PC-9 (cell line): ENCODE data around the gene PCNT. TPM values are rescaled to one million over a fixed set of nuclear protein-coding genes. Genes with fewer than 3 reads are reported as not detected.

Experiments
- BruUV-seq: library from RNA; stranded (reverse); fragments of 400-500 nt; replicated peaks from 2 replicates; lab custom pipeline; 2021; lab: Mats Ljungman, UMichigan
- CTCF ChIA-PET: fragments of 300-600 bp; sonication (Branson Sonifier 250); formaldehyde crosslinking; loops from one replicate; lab custom pipeline; 2022; ENCODE audit warnings: antibody characterized with exemption; lab: Charles Lee
- POLR2A ChIA-PET: fragments of 300-600 bp; sonication (Branson Sonifier 250); formaldehyde crosslinking; loops from one replicate; lab custom pipeline; 2022; ENCODE audit warnings: antibody characterized with exemption; ENCODE audit not compliant: unreplicated experiment; lab: Charles Lee
- DNase-seq, 2 experiments: peaks; one replicate each; pipeline versions ENCODE4 v3.0.0 to v3.0.0-alpha.2; 2015 to 2022; ENCODE audit warnings: mixed read lengths in 1 of 2
- H2AFZ ChIP-seq: fragments of 200-600 bp; sonication (generic); 2 replicates; pipeline ENCODE4 v1.8.1; 2017; ENCODE audit warnings: antibody characterized with exemption
- H3F3A ChIP-seq: fragments of 200-600 bp; sonication (generic); 2 replicates; pipeline ENCODE4 v1.8.1; 2017; ENCODE audit warnings: antibody characterized with exemption, mild to moderate bottlenecking, low read depth; ENCODE audit not compliant: insufficient read depth
- H3K27ac ChIP-seq: fragments of 200-600 bp; sonication (generic); 2 replicates; pipeline ENCODE4 v1.6.1; 2016; ENCODE audit warnings: mixed run types
- H3K27me3 ChIP-seq: fragments of 200-600 bp; sonication (generic); 2 replicates; pipeline ENCODE4 v1.6.1; 2016; ENCODE audit warnings: low read depth, mixed run types; ENCODE audit not compliant: insufficient read depth
- H3K36me3 ChIP-seq: fragments of 200-600 bp; sonication (generic); 2 replicates; pipeline ENCODE4 v1.6.1; 2016; ENCODE audit warnings: low read depth, mixed run types
- H3K4me1 ChIP-seq: fragments of 200-600 bp; sonication (generic); replicated peaks from 2 replicates; pipeline ENCODE4 v1.6.1; 2016; ENCODE audit warnings: mixed run types; ENCODE audit not compliant: insufficient read depth
- H3K4me2 ChIP-seq: fragments of 200-600 bp; sonication (generic); 2 replicates; pipeline ENCODE4 v1.6.1; 2017; ENCODE audit warnings: mixed run types
- H3K4me3 ChIP-seq: fragments of 200-600 bp; sonication (generic); 2 replicates; pipeline ENCODE4 v1.6.1; 2016; ENCODE audit warnings: mixed run types
- H3K79me2 ChIP-seq: fragments of 200-600 bp; sonication (generic); 2 replicates; pipeline ENCODE4 v1.6.1; 2017; ENCODE audit warnings: low read depth, mixed run types
- H3K9me2 ChIP-seq: fragments of 200-600 bp; sonication (generic); 2 replicates; pipeline ENCODE4 v1.8.1; 2017; ENCODE audit warnings: mild to moderate bottlenecking; ENCODE audit not compliant: insufficient read depth
- H3K9me3 ChIP-seq: fragments of 200-600 bp; sonication (generic); 2 replicates; pipeline ENCODE4 v1.8.1; 2016; ENCODE audit warnings: low read depth; ENCODE audit not compliant: insufficient read depth
- H4K20me1 ChIP-seq: fragments of 200-600 bp; sonication (generic); 2 replicates; pipeline ENCODE4 v1.8.1; 2017; ENCODE audit not compliant: insufficient read depth
- CTCF ChIP-seq: fragments of 200-600 bp; sonication (generic); conservative IDR thresholded peaks from 2 replicates; pipeline ENCODE4 v1.6.1; 2017; ENCODE audit warnings: mixed run types, antibody characterized with exemption, mild to moderate bottlenecking, moderate library complexity
- EZH2 ChIP-seq: fragments of 200-600 bp; sonication (generic); IDR thresholded peaks from 2 replicates; pipeline ENCODE4 v1.8.0; 2017; ENCODE audit warnings: antibody characterized with exemption, low read depth
- intact Hi-C: fragments of 100-400 bp; cut with micrococcal nuclease; formaldehyde crosslinking; loops from one replicate; pipeline ENCODE4 v1.10.0; 2022; ENCODE audit not compliant: unreplicated experiment
- total RNA-seq: library from RNA; stranded (reverse); gene quantifications from 2 replicates; pipeline ENCODE4 v1.2.3, GENCODE V29; 2021

The PCNT gene
- total RNA-seq, 1 experiment from 2014 or later, result 33.4 TPM

GRCh38 chr21:46412521-46413364 lies 88.8 kb downstream of the PCNT start:
- Histone ChIP-seq H4K20me1 (no peaks in the 10 kb centered on the region), H3K9me3 (no peaks in the 10 kb centered on the region), H3K27me3 (no peaks in the 10 kb centered on the region), H3K27ac (no peak overlapping the region), H3F3A (no peaks in the 10 kb centered on the region), H3K4me1 (no peaks in the 10 kb centered on the region), H3K4me2 (no peak overlapping the region), H3K4me3 (no peak overlapping the region), H3K79me2 (no peaks in the 10 kb centered on the region), H3K9me2 (no peaks in the 10 kb centered on the region), H2AFZ (no peak overlapping the region), H3K36me3 (no peaks in the 10 kb centered on the region)
- intact Hi-C loops, result no loop called here
- no TSS peak for BruUV-seq
- POLR2A ChIA-PET, result no interaction called here
- TF ChIP-seq CTCF, result no peak
- TF ChIP-seq EZH2, result no peak
- CTCF ChIA-PET, result no interaction called here
- no peak for DNase-seq

GRCh38 chr21:46413365-46413696 lies 89.4 kb downstream of the PCNT start:
- intact Hi-C loops, result no loop called here
- H3K79me2 ChIP-seq, result no peaks in the 10 kb centered on the region
- H3K27me3 ChIP-seq, result no peaks in the 10 kb centered on the region
- no peak overlapping the region for H3K27ac ChIP-seq
- H3K4me2 ChIP-seq, result no peak overlapping the region
- no peaks in the 10 kb centered on the region for H3K9me2 ChIP-seq
- no peak for DNase-seq
- no peak for TF ChIP-seq EZH2
- TF ChIP-seq CTCF, result no peak
- no TSS peak for BruUV-seq
- no peaks in the 10 kb centered on the region for H4K20me1 ChIP-seq
- H3K9me3 ChIP-seq, result no peaks in the 10 kb centered on the region
- H3F3A ChIP-seq, result no peaks in the 10 kb centered on the region
- H3K4me1 ChIP-seq, result no peaks in the 10 kb centered on the region
- H2AFZ ChIP-seq, result no peak overlapping the region
- H3K4me3 ChIP-seq, result no peak overlapping the region
- H3K36me3 ChIP-seq, result no peaks in the 10 kb centered on the region
- POLR2A ChIA-PET, result no interaction called here
- CTCF ChIA-PET, result no interaction called here

- Histone ChIP-seq H3K9me3 (no peaks in the 10 kb centered on the region), H2AFZ (no peak overlapping the region), H3K79me2 (no peaks in the 10 kb centered on the region), H4K20me1 (no peaks in the 10 kb centered on the region), H3K27ac (no peak overlapping the region), H3K9me2 (no peaks in the 10 kb centered on the region), H3K4me3 (no peak overlapping the region), H3K4me1 (no peaks in the 10 kb centered on the region), H3K27me3 (no peaks in the 10 kb centered on the region), H3K4me2 (no peak overlapping the region), H3K36me3 (no peaks in the 10 kb centered on the region), H3F3A (no peaks in the 10 kb centered on the region)
- ChIA-PET POLR2A (no interaction called here), CTCF (no interaction called here)
- TF ChIP-seq CTCF (no peak), EZH2 (no peak)
- no peak for DNase-seq
- BruUV-seq, result no TSS peak
- intact Hi-C loops, result no loop called here
Observed at GRCh38 chr21:46414965-46415275, 91.0 kb downstream of the PCNT start.
